ENCODE measurements around the gene NAV2.

Gene NAV2

GRCh38 chr11:19715373-19715772, 2.7 kb downstream of the NAV2 start:
- in situ Hi-C loops (cut with MboI; ENCODE audit: low pct_unique_long_range_greater_than_20kb, low sequenced_read_pairs, unreplicated experiment) = no loop called here
- DNase-seq (ENCODE audit: low spot score) = no peak
- no peak for TF ChIP-seq CTCF (IDR thresholded peaks at IDR 0.05; ENCODE audit: extremely low read depth, insufficient read depth, missing control alignments)

GRCh38 chr11:19718051-19718450, 5.4 kb downstream of the NAV2 start:
- TF ChIP-seq CTCF (IDR thresholded peaks at IDR 0.05; ENCODE audit: extremely low read depth, insufficient read depth, missing control alignments) = no peak
- in situ Hi-C loops (cut with MboI; ENCODE audit: low pct_unique_long_range_greater_than_20kb, low sequenced_read_pairs, unreplicated experiment) = no loop called here
- no peak for DNase-seq (ENCODE audit: low spot score)

- DNase-seq (ENCODE audit: low spot score) = no peak
- no peak for TF ChIP-seq CTCF (IDR thresholded peaks at IDR 0.05; ENCODE audit: extremely low read depth, insufficient read depth, missing control alignments)
- in situ Hi-C loops (cut with MboI; ENCODE audit: low pct_unique_long_range_greater_than_20kb, low sequenced_read_pairs, unreplicated experiment) = no loop called here
Observed at GRCh38 chr11:19718951-19719350, 6.3 kb downstream of the NAV2 start.

- no peak for DNase-seq (ENCODE audit: low spot score)
Observed at GRCh38 chr11:19719960-19720359, 7.3 kb downstream of the NAV2 start.

GRCh38 chr11:19721176-19721575, 8.5 kb downstream of the NAV2 start:
- no peak for DNase-seq (ENCODE audit: low spot score)
- in situ Hi-C loops (cut with MboI; ENCODE audit: low pct_unique_long_range_greater_than_20kb, low sequenced_read_pairs, unreplicated experiment) = no loop called here
- no peak for TF ChIP-seq CTCF (IDR thresholded peaks at IDR 0.05; ENCODE audit: extremely low read depth, insufficient read depth, missing control alignments)

More at GRCh38 chr11:19719960-19720359, 7.3 kb downstream of the NAV2 start:
- no peak for TF ChIP-seq CTCF (IDR thresholded peaks at IDR 0.05; ENCODE audit: extremely low read depth, insufficient read depth, missing control alignments)
- in situ Hi-C loops (cut with MboI; ENCODE audit: low pct_unique_long_range_greater_than_20kb, low sequenced_read_pairs, unreplicated experiment) = no loop called here

GRCh38 chr11:19722702-19723101, 10.1 kb downstream of the NAV2 start:
- no peak for TF ChIP-seq CTCF (IDR thresholded peaks at IDR 0.05; ENCODE audit: extremely low read depth, insufficient read depth, missing control alignments)
- DNase-seq (ENCODE audit: low spot score) = no peak
- in situ Hi-C loops (cut with MboI; ENCODE audit: low pct_unique_long_range_greater_than_20kb, low sequenced_read_pairs, unreplicated experiment) = no loop called here

All from GM13977 (cell line).